OCI-LY7 (cell line): ENCODE measurements around the gene VPS37B. TPM values are rescaled to one million over a fixed set of nuclear protein-coding genes. Genes with fewer than 3 reads are reported as not detected.
"Not testable (repeated sequence)": the region's sequence is repeated elsewhere in the genome, so short reads cannot be mapped to it uniquely, and the experiment has no call there.

Source experiments
- BruUV-seq: library from RNA; stranded (reverse); fragments of 400-500 nt; replicated peaks from 2 replicates; lab custom pipeline; 2021; lab: Mats Ljungman, UMichigan
- CTCF ChIA-PET: fragments of 300-600 bp; sonication (Branson Sonifier 250); formaldehyde crosslinking; loops from one replicate; lab custom pipeline; 2022; ENCODE audit warnings: antibody characterized with exemption; ENCODE audit not compliant: unreplicated experiment; lab: Charles Lee
- POLR2A ChIA-PET: fragments of 300-600 bp; sonication (Branson Sonifier 250); formaldehyde crosslinking; loops from one replicate; lab custom pipeline; 2022; ENCODE audit warnings: antibody characterized with exemption; lab: Charles Lee
- DNase-seq: peaks from one replicate; pipeline ENCODE4 v3.0.0-alpha.2; 2015; ENCODE audit warnings: low spot score
- H2AFZ ChIP-seq: fragments of 200-600 bp; sonication (generic), shearing (Covaris generic); 2 replicates; pipeline ENCODE4 v1.6.1; 2014; ENCODE audit warnings: mild to moderate bottlenecking, antibody characterized with exemption, low read length, moderate library complexity
- H3K27ac ChIP-seq: fragments of 200-600 bp; sonication (generic); 2 replicates; pipeline ENCODE4 v1.5.1; 2014; ENCODE audit warnings: mixed run types, low read depth, mild to moderate bottlenecking, moderate library complexity, low read length, inconsistent platforms; ENCODE audit not compliant: poor library complexity, severe bottlenecking
- H3K36me3 ChIP-seq: fragments of 200-600 bp; sonication (generic); 2 replicates; pipeline ENCODE4 v1.6.1; 2014; ENCODE audit warnings: mild to moderate bottlenecking, antibody characterized with exemption, low read length, moderate library complexity, mixed read lengths; ENCODE audit not compliant: insufficient read depth
- H3K4me1 ChIP-seq: fragments of 200-600 bp; sonication (generic); 2 replicates; pipeline ENCODE4 v1.5.1; 2014; ENCODE audit warnings: mild to moderate bottlenecking, low read length; ENCODE audit not compliant: insufficient read depth, poor library complexity, severe bottlenecking
- H3K4me2 ChIP-seq: fragments of 200-600 bp; sonication (generic); 2 replicates; pipeline ENCODE4 v1.6.1; 2014; ENCODE audit warnings: mild to moderate bottlenecking, low read length
- H3K4me3 ChIP-seq: fragments of 200-600 bp; sonication (generic); 2 replicates; pipeline ENCODE4 v1.5.1; 2014; ENCODE audit warnings: mild to moderate bottlenecking, low read depth, low read length; ENCODE audit not compliant: poor library complexity, severe bottlenecking
- H3K79me2 ChIP-seq: fragments of 200-600 bp; sonication (generic); 2 replicates; pipeline ENCODE4 v1.6.1; 2016; ENCODE audit warnings: low read depth, mild to moderate bottlenecking, low read length, moderate library complexity, mixed read lengths; ENCODE audit not compliant: insufficient read depth
- H3K9me2 ChIP-seq: fragments of 200-600 bp; sonication (generic); 2 replicates; pipeline ENCODE4 v1.6.1; 2016; ENCODE audit warnings: mild to moderate bottlenecking, low read length, mixed read lengths; ENCODE audit not compliant: insufficient read depth
- H3K9me3 ChIP-seq: fragments of 200-600 bp; sonication (generic); 2 replicates; pipeline ENCODE4 v1.6.1; 2014; ENCODE audit warnings: mild to moderate bottlenecking, mixed run types, low read length, mixed read lengths
- H4K20me1 ChIP-seq: fragments of 200-600 bp; sonication (generic); 2 replicates; pipeline ENCODE4 v1.6.1; 2014; ENCODE audit warnings: mild to moderate bottlenecking, antibody characterized with exemption, low read length, moderate library complexity, mixed read lengths; ENCODE audit not compliant: insufficient read depth
- EZH2phosphoT487 ChIP-seq: fragments of 200-600 bp; sonication (generic); IDR thresholded peaks from 2 replicates; pipeline ENCODE4 v1.6.1; 2018; ENCODE audit warnings: low read depth, borderline replicate concordance, mild to moderate bottlenecking, mixed run types, antibody characterized with exemption, low read length, moderate library complexity, mixed read lengths
- intact Hi-C: fragments of 100-400 bp; cut with micrococcal nuclease; formaldehyde crosslinking; loops from one replicate; pipeline ENCODE4 v1.10.0; 2022; ENCODE audit not compliant: unreplicated experiment
- total RNA-seq, 2 experiments: library from RNA; depleted of rRNA in 1 of 2; stranded (reverse); fragments of >200 nt in 1 of 2; shearing (Covaris generic) in 1 of 2; gene quantifications; 2 replicates each; pipeline ENCODE4 v1.2.3, GENCODE V29; 2014 to 2022
- TF ChIP-seq, protein P1 (sequence below): fragments of 200-600 bp; sonication (generic); conservative IDR thresholded peaks from 2 replicates; pipeline ENCODE4 v1.5.1; 2014; ENCODE audit warnings: mild to moderate bottlenecking, antibody characterized with exemption, low read length, moderate library complexity, mixed read lengths

VPS37B gene
- total RNA-seq, 2 experiments from 2014 or later = 1.7 to 2.5 TPM

DNA sequence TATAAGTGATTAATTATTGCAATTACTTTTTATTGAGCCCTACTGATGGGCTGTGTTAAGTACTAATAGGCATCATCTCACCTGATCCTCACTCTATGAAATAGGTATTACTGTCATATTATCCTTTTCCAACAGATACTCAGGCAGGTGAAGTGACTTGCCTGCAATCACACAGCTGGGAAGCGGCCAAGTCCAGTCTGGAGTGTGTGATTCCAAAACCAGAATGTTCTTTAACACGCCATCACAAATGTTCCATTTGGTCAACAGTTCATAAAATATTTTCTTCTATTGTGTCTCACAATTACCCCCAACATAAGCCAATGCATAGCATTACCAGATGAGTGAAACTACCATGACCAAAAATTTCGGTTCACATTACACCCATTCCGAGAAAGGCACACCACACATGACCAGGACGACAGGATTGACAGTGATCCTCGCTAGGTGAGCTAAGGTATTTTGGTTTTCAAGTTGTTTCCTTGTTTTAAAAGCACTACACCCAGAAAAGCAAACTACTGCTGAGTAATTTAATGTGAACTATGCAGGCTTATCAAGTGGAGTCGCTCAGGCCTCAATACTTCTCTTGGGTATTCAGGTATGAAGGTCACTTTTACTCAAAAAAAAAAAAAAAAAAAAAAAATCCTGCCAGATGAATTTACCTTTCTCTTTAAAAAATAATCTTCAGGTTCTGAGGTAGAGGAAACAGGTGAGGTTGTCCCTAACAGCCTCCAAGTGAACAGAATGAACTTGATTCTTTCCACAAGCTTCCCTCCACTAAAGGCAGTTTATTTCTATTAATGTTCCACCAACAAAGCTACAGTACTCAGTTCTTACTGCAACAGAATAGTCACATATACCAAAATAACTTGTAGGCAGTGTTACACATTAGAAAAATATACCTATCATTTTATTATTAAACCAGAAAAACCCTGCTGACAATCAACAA, 2.4 kb downstream of the VPS37B start:
- H2AFZ ChIP-seq = no peak overlapping the region
- H3K9me2 ChIP-seq = no peaks in the 10 kb centered on the region
- H3K4me1 ChIP-seq = peaks cover 27% of the 10 kb centered on the region
- no peak for DNase-seq
- no TSS peak for BruUV-seq
- ChIA-PET POLR2A (interaction anchor here (0.6 to 0.7 kb wide), 2 partner anchors 36 to 1178 kb away, joined by 3 to 4 read pairs; no protein-coding TSS in a partner anchor), CTCF (no interaction called here)
- H3K36me3 ChIP-seq = no peaks in the 10 kb centered on the region
- no peak overlapping the region for H3K4me2 ChIP-seq
- intact Hi-C loops = no loop called here
- H4K20me1 ChIP-seq = no peaks in the 10 kb centered on the region
- no peaks in the 10 kb centered on the region for H3K9me3 ChIP-seq
- no peak overlapping the region for H3K4me3 ChIP-seq
- no peaks in the 10 kb centered on the region for H3K79me2 ChIP-seq
- no peak for TF ChIP-seq EZH2phosphoT487
- TF ChIP-seq, protein P1, sequence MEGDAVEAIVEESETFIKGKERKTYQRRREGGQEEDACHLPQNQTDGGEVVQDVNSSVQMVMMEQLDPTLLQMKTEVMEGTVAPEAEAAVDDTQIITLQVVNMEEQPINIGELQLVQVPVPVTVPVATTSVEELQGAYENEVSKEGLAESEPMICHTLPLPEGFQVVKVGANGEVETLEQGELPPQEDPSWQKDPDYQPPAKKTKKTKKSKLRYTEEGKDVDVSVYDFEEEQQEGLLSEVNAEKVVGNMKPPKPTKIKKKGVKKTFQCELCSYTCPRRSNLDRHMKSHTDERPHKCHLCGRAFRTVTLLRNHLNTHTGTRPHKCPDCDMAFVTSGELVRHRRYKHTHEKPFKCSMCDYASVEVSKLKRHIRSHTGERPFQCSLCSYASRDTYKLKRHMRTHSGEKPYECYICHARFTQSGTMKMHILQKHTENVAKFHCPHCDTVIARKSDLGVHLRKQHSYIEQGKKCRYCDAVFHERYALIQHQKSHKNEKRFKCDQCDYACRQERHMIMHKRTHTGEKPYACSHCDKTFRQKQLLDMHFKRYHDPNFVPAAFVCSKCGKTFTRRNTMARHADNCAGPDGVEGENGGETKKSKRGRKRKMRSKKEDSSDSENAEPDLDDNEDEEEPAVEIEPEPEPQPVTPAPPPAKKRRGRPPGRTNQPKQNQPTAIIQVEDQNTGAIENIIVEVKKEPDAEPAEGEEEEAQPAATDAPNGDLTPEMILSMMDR = no peak
- H3K27ac ChIP-seq = no peak overlapping the region

DNA sequence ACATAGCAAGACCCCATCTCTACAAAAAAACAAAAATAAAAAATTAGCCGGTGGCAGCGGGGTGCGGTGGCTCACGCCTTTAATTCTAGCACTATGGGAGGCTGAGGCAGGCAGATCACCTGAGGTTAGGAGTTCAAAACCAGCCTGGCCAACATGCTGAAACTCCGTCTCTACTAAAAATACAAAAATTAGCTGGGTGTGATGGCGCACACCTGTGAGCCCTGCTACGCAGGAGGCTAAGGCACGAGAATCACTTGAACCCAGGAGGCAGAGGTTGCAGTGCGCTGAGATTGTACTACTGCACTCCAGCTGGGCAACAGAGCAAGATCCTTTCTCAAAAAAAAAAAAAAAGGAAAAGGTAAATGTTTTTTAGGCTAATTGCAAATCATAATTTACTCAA, 3.2 kb downstream of the VPS37B start:
- H3K36me3 ChIP-seq, H3K4me2 ChIP-seq, intact Hi-C loops, H4K20me1 ChIP-seq, DNase-seq, BruUV-seq, CTCF ChIA-PET, H2AFZ ChIP-seq, H3K9me3 ChIP-seq, H3K79me2 ChIP-seq, H3K9me2 ChIP-seq, POLR2A ChIA-PET, H3K27ac ChIP-seq, H3K4me3 ChIP-seq: not testable (repeated sequence)
- peaks cover 29% of the 10 kb centered on the region for H3K4me1 ChIP-seq

DNA sequence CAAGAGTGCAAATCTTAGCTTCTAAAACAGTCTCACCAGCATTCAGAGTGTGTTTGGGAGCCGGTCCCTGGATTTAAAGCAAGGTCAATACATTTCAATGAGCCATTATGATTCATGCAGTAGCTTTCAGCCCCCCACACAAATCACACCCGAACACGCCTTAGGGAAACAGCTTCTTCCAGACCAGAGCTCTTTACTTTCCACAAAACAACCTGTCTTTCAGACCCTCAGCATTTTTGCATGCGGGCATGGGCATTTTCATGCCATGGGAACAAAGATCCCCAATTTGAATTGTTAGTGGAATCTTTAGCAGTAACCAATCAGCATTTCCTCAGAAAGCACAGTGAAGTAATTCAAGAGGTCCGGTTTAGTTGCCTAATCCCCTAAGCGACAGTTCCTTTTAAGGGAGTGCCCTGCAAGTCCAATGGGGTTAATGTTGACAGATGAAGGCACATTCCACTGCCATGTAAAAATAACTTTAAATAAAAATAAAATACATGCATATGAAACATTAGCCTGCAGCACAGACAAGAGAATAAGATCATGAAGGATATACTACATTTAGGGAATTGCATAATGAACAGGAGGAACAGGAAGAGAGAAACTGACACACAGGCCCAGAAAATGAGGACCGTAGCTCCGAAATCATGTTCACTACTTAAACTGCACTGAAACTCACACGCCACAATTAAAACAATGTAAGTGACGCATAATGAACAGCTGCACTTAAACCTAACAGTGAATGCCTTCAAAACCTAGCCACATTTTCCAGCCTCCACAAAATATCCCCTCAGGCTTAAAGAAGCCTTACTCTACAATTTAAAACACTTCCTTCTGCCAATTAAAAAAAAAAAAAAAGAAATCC, 4.0 kb downstream of the VPS37B start:
- no peak overlapping the region for H3K4me3 ChIP-seq
- H3K36me3 ChIP-seq = no peaks in the 10 kb centered on the region
- H3K79me2 ChIP-seq = no peaks in the 10 kb centered on the region
- BruUV-seq = no TSS peak
- peaks cover 37% of the 10 kb centered on the region for H3K4me1 ChIP-seq
- TF ChIP-seq, protein P1 = no peak
- no peak for TF ChIP-seq EZH2phosphoT487
- H3K4me2 ChIP-seq = no peak overlapping the region
- intact Hi-C loops = no loop called here
- no peak for DNase-seq
- ChIA-PET POLR2A (interaction anchor here (0.6 to 1.2 kb wide), 2 partner anchors 8 to 77 kb away, joined by 3 read pairs; no protein-coding TSS in a partner anchor), CTCF (no interaction called here)
- H3K27ac ChIP-seq = no peak overlapping the region
- no peaks in the 10 kb centered on the region for H3K9me2 ChIP-seq
- H4K20me1 ChIP-seq = no peaks in the 10 kb centered on the region
- H3K9me3 ChIP-seq = no peaks in the 10 kb centered on the region
- no peak overlapping the region for H2AFZ ChIP-seq
